Cardiac fibroblast (primary cell): ENCODE data around the gene MAGI1.

Source experiments
- DNase-seq, 2 donors: peaks; one replicate each; pipeline versions ENCODE4 v3.0.0 to v3.0.0-alpha.2; 2010; ENCODE audit warnings: low read depth in 2 of 2
- H3K4me3 ChIP-seq, 2 donors: replicated peaks in 1 of 2; 1 replicate in 1 of 2; 2 replicates in 1 of 2; pipeline ENCODE4 v1.5.1; 2011; ENCODE audit warnings: low read depth in 2 of 2, low read length in 2 of 2, mild to moderate bottlenecking in 2 of 2, moderate library complexity in 1 of 2
- CTCF ChIP-seq: IDR thresholded peaks from one replicate; pipeline ENCODE4 v1.5.1; 2011; ENCODE audit warnings: low read depth, mild to moderate bottlenecking, low read length, inconsistent platforms

The MAGI1 gene

GRCh38 chr3:65322910-65323309 is 715.8 kb downstream of the MAGI1 start:
- H3K4me3 ChIP-seq: no peak overlapping the region
- TF ChIP-seq CTCF: no peak
- no peak for DNase-seq

GRCh38 chr3:65318231-65318630 is 720.5 kb downstream of the MAGI1 start:
- no peak overlapping the region for H3K4me3 ChIP-seq
- no peak for DNase-seq
- TF ChIP-seq CTCF: no peak

GRCh38 chr3:65314916-65315315 is 723.8 kb downstream of the MAGI1 start:
- DNase-seq: no peak
- TF ChIP-seq CTCF: no peak
- H3K4me3 ChIP-seq: no peak overlapping the region

- no peak overlapping the region for H3K4me3 ChIP-seq
- DNase-seq: no peak
- TF ChIP-seq CTCF: no peak
Observed at GRCh38 chr3:65314269-65314668, 724.4 kb downstream of the MAGI1 start.

- DNase-seq: no peak
- H3K4me3 ChIP-seq: no peak overlapping the region
- TF ChIP-seq CTCF: no peak
Observed at GRCh38 chr3:65313666-65314065, 725.1 kb downstream of the MAGI1 start.

- H3K4me3 ChIP-seq: no peak overlapping the region
- TF ChIP-seq CTCF: no peak
Observed at GRCh38 chr3:65305836-65306235, 732.9 kb downstream of the MAGI1 start.

More at GRCh38 chr3:65305836-65306235, 732.9 kb downstream of the MAGI1 start:
- no peak for DNase-seq
